Measurements from ENCODE around the gene JARID2. TPM values are rescaled to one million over a fixed set of nuclear protein-coding genes. Genes with fewer than 3 reads are reported as not detected.

Gene JARID2
- total and polyA plus RNA-seq, 9 of the 15 experiments (the other 6 are each of a cell fraction or from before 2014, with no cell fraction given) = 5.0 to 29.0 (median 15.6) TPM

DNA sequence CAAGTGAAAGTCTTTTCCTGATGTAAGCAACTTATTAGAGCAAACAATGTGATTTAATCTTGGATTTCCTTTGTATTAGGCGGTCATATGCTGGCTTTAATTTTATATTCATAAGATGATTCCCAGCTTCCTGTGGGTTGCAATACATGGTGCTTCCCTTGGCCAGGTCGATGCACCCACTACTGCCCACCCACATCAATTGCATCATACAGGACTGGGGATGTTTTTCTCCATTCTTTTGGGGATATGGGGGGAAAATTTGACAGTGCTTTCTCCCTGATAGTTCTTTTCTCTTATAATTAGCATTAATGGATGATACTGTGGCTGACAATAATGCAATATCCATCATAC, 187.6 kb downstream of the JARID2 start (continued):
- TF ChIP-seq, protein P1, sequence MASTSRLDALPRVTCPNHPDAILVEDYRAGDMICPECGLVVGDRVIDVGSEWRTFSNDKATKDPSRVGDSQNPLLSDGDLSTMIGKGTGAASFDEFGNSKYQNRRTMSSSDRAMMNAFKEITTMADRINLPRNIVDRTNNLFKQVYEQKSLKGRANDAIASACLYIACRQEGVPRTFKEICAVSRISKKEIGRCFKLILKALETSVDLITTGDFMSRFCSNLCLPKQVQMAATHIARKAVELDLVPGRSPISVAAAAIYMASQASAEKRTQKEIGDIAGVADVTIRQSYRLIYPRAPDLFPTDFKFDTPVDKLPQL (IDR thresholded peaks at IDR 0.05; ENCODE audit: extremely low read depth, insufficient read length) = no peak
- TF ChIP-seq, protein P2, sequence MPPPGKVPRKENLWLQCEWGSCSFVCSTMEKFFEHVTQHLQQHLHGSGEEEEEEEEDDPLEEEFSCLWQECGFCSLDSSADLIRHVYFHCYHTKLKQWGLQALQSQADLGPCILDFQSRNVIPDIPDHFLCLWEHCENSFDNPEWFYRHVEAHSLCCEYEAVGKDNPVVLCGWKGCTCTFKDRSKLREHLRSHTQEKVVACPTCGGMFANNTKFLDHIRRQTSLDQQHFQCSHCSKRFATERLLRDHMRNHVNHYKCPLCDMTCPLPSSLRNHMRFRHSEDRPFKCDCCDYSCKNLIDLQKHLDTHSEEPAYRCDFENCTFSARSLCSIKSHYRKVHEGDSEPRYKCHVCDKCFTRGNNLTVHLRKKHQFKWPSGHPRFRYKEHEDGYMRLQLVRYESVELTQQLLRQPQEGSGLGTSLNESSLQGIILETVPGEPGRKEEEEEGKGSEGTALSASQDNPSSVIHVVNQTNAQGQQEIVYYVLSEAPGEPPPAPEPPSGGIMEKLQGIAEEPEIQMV (tag; conservative IDR thresholded peaks at IDR 0.05; ENCODE audit: low read depth) = no peak
- TF ChIP-seq NFATC3 (IDR thresholded peaks at IDR 0.05) = no peak
- TF ChIP-seq NR4A1 (CRISPR knock-in tag; IDR thresholded peaks at IDR 0.05) = no peak
- TF ChIP-seq NR4A1 (tag; IDR thresholded peaks at IDR 0.05) = no peak
- 0 out of 2 replicates have a peak, but pooled peaks have one; percentile 34 for TF ChIP-seq CEBPB (tag; IDR thresholded peaks at IDR 0.05)
- TF ChIP-seq CEBPG (CRISPR knock-in tag; IDR thresholded peaks at IDR 0.05) = peak; percentile 29; the same call in 1 of the 2 replicates
- peak in 1 of 2 experiments; percentile 39; a peak in 1 of 4 replicates for TF ChIP-seq CEBPG (tag; conservative IDR thresholded peaks at IDR 0.05 in 1 of 2, IDR thresholded peaks at IDR 0.05 in 1 of 2)

DNA sequence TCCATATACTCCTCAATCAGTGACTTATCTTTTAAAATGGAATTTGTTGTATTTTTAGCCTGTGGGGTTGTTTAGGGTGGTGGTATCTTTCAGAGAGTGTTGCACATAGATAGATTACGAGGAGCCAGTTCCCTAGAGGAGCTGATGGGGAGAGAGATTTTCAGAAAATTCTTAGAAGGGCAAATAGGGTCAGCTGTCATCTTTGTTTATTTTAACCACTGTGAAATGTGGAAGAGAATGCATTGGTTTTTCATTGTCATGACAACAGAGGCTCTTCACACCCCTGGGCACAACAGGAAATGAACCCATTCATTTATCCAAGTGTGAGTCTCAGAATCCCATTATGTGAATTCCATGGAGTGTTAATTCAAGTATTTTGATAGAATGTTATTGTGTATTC, 188.4 kb downstream of the JARID2 start:
- Histone ChIP-seq H3K4me2 (ENCODE audit: insufficient read depth, low read length) (no peak overlapping the region), H3K9ac (ENCODE audit: insufficient read depth in 1 of 2, low read depth in 2 of 2, low read length in 2 of 2) (no peak overlapping the region), H2AFZ (ENCODE audit: low read depth, low read length) (no peak overlapping the region), H3K9me3 (replicated peaks; ENCODE audit: control insufficient read depth, insufficient read depth, low read depth, low read length) (no peaks in the 10 kb centered on the region), H3K27ac (ENCODE audit: extremely low read depth, low read depth, low read length) (no peak overlapping the region), H3K79me2 (ENCODE audit: control insufficient read depth, insufficient read depth, low read length) (peaks cover 87% of the 10 kb centered on the region), H4K20me1 (replicated peaks; ENCODE audit: control insufficient read depth, insufficient read depth, low read length) (peaks cover 30% of the 10 kb centered on the region), H3K4me1 (replicated peaks in 1 of 2; ENCODE audit: control insufficient read depth in 2 of 2, insufficient read depth in 2 of 2, low read length in 2 of 2) (peaks cover 9 to 18% of the 10 kb centered on the region in 2 experiments), H3K36me3 (ENCODE audit: control insufficient read depth, insufficient read depth, low read length) (no peaks in the 10 kb centered on the region), H3K27me3 (ENCODE audit: control insufficient read depth in 2 of 2, insufficient read depth in 2 of 2, low read length in 2 of 2) (no peaks in the 10 kb centered on the region), H3K4me3 (no peak overlapping the region), H3K9me1 (ENCODE audit: control insufficient read depth, insufficient read depth, low read length) (no peaks in the 10 kb centered on the region)
- in situ Hi-C loops (cut with MboI) = no loop called here
- CTCF ChIA-PET (ENCODE audit: low intra/inter-chr PET ratio) = no interaction called here
- no TSS peak for BruUV-seq (replicated peaks)
- FAIRE-seq (no peak), ATAC-seq (peak; percentile 34; the same call in 2 of the 3 replicates), DNase-seq (ENCODE audit: extremely low read depth in 1 of 4, low spot score in 3 of 4) (peak in 2 of 4 experiments; percentile 29 to 38)
- intact Hi-C loops (cut with micrococcal nuclease) = no loop called here
- POLR2A ChIA-PET = interaction anchor here (0.5 to 1.3 kb wide), 2 partner anchors 14 to 16 kb away, joined by 3 read pairs; no protein-coding TSS in a partner anchor
- 0% methylated on average over 1 of the region's 1 CpG for WGBS (ENCODE audit: insufficient coverage, low coverage, missing lambda C conversion rate)
- TF ChIP-seq, protein P3, sequence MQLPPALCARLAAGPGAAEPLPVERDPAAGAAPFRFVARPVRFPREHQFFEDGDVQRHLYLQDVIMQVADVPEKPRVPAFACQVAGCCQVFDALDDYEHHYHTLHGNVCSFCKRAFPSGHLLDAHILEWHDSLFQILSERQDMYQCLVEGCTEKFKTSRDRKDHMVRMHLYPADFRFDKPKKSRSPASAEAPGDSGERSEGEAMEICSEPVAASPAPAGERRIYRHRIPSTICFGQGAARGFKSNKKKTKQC (CRISPR knock-in tag; IDR thresholded peaks at IDR 0.05) = no peak
- TF ChIP-seq, protein P4, sequence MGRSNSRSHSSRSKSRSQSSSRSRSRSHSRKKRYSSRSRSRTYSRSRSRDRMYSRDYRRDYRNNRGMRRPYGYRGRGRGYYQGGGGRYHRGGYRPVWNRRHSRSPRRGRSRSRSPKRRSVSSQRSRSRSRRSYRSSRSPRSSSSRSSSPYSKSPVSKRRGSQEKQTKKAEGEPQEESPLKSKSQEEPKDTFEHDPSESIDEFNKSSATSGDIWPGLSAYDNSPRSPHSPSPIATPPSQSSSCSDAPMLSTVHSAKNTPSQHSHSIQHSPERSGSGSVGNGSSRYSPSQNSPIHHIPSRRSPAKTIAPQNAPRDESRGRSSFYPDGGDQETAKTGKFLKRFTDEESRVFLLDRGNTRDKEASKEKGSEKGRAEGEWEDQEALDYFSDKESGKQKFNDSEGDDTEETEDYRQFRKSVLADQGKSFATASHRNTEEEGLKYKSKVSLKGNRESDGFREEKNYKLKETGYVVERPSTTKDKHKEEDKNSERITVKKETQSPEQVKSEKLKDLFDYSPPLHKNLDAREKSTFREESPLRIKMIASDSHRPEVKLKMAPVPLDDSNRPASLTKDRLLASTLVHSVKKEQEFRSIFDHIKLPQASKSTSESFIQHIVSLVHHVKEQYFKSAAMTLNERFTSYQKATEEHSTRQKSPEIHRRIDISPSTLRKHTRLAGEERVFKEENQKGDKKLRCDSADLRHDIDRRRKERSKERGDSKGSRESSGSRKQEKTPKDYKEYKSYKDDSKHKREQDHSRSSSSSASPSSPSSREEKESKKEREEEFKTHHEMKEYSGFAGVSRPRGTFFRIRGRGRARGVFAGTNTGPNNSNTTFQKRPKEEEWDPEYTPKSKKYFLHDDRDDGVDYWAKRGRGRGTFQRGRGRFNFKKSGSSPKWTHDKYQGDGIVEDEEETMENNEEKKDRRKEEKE (IDR thresholded peaks at IDR 0.05; ENCODE audit: borderline replicate concordance in 1 of 2, control insufficient read depth in 1 of 2, low read depth in 2 of 2, low read length in 1 of 2) = no peak
- TF ChIP-seq NELFE (IDR thresholded peaks at IDR 0.05; ENCODE audit: insufficient read depth, insufficient read length) (no peak), STAT5B (CRISPR knock-in tag; IDR thresholded peaks at IDR 0.05) (no peak), CBFA2T3 (IDR thresholded peaks at IDR 0.05) (peak; percentile 81), SMARCA4 (IDR thresholded peaks at IDR 0.05) (peak; percentile 64), MXI1 (IDR thresholded peaks at IDR 0.05; ENCODE audit: low read depth, low read length) (no peak), ELF1 (tag; IDR thresholded peaks at IDR 0.05) (peak; percentile 50)

Measured in K562 (cell line).